AG10803 (cell line): ENCODE measurements around the gene FAM135A.
"Not testable (repeated sequence)": the region's sequence is repeated elsewhere in the genome, so short reads cannot be mapped to it uniquely, and the experiment has no call there.

Experiments
- DNase-seq: peaks from one replicate; pipeline ENCODE4 v3.0.0; 2010; ENCODE audit warnings: low read depth
- H3K4me3 ChIP-seq: 2 replicates; pipeline ENCODE4 v1.5.1; 2011; ENCODE audit warnings: mild to moderate bottlenecking, low read length, control low read depth
- TF ChIP-seq, protein P1 (sequence below): conservative IDR thresholded peaks from 2 replicates; pipeline ENCODE4 v1.5.1; 2011; ENCODE audit warnings: mild to moderate bottlenecking, low read length, control low read depth, inconsistent platforms

FAM135A gene

DNA sequence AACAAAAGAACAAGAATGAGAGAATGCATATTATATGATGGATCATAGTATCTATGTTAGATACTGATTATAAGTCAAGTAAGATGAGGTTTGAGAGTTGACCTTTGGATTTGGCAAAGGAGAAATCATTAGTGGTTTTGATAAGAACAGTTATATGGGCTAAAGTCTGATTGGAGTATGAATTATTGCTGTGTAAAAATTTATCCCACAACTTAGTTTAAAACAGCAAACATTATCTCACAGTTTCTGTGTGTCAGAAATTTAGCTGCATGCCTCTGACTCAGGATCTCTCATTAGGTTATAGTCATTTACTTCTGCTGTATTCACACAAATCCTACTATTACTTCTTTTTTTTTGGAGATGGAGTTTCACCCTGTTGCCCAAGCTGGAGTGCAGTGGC is 56.7 kb downstream of the FAM135A start:
- DNase-seq = no peak

GRCh38 chr6:70470510-70470909 is 57.2 kb downstream of the FAM135A start:
- not testable (repeated sequence) for DNase-seq

More for the DNA sequence above, 56.7 kb downstream of the FAM135A start:
- TF ChIP-seq, protein P1, sequence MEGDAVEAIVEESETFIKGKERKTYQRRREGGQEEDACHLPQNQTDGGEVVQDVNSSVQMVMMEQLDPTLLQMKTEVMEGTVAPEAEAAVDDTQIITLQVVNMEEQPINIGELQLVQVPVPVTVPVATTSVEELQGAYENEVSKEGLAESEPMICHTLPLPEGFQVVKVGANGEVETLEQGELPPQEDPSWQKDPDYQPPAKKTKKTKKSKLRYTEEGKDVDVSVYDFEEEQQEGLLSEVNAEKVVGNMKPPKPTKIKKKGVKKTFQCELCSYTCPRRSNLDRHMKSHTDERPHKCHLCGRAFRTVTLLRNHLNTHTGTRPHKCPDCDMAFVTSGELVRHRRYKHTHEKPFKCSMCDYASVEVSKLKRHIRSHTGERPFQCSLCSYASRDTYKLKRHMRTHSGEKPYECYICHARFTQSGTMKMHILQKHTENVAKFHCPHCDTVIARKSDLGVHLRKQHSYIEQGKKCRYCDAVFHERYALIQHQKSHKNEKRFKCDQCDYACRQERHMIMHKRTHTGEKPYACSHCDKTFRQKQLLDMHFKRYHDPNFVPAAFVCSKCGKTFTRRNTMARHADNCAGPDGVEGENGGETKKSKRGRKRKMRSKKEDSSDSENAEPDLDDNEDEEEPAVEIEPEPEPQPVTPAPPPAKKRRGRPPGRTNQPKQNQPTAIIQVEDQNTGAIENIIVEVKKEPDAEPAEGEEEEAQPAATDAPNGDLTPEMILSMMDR = no peak
- H3K4me3 ChIP-seq = no peak overlapping the region

DNA sequence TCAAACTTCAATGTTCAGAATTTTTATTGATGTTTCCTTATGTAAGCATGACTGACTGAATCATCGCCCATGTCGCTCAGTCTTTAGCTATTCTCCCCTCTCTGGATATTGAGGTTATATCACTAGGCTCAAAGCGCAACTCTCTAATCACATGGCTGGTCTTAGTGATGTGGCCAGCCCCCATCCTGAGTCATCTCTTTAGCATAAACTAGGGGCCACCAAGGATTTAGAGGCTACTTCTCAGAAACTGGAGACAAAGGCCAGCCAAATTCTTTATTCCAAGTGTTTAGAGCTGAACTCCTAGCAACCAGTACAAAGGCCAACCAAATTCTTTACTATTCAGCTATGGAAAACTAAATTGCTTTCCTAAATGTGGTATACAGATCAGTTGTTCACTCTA is 61.4 kb downstream of the FAM135A start:
- DNase-seq = no peak
- H3K4me3 ChIP-seq = no peak overlapping the region
- TF ChIP-seq, protein P1 = no peak

More at GRCh38 chr6:70470510-70470909, 57.2 kb downstream of the FAM135A start:
- H3K4me3 ChIP-seq = not testable (repeated sequence)

- TF ChIP-seq, protein P1 = no peak
- H3K4me3 ChIP-seq = no peak overlapping the region
- peak; percentile 1 for DNase-seq
Observed at GRCh38 chr6:70479236-70479635, 65.9 kb downstream of the FAM135A start.

- H3K4me3 ChIP-seq, DNase-seq: not testable (repeated sequence)
Observed at GRCh38 chr6:70486638-70487037, 73.3 kb downstream of the FAM135A start.

- TF ChIP-seq, protein P1 = no peak
- no peak for DNase-seq
- H3K4me3 ChIP-seq = no peak overlapping the region
Observed at GRCh38 chr6:70489364-70489763, 76.1 kb downstream of the FAM135A start.

DNA sequence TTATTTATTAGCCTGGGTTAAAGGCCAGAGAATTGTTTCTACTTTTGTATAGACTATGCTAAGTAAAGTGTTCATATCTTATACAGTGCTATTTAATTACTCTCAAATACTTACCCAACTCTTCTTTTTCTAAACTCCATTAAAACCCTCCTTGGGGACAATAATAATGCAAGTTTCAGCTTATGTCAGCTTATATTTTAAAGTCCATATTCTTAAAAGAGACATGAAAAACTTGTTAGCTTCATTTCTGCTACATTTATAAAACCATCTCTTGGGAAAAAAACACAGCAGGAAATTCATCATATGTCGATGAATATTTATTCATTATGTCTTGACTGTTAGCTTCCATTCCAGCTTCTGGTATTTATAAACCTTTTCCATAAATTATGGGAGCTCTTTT is 81.5 kb downstream of the FAM135A start:
- TF ChIP-seq, protein P1 = no peak
- H3K4me3 ChIP-seq = no peak overlapping the region
- DNase-seq = no peak

DNA sequence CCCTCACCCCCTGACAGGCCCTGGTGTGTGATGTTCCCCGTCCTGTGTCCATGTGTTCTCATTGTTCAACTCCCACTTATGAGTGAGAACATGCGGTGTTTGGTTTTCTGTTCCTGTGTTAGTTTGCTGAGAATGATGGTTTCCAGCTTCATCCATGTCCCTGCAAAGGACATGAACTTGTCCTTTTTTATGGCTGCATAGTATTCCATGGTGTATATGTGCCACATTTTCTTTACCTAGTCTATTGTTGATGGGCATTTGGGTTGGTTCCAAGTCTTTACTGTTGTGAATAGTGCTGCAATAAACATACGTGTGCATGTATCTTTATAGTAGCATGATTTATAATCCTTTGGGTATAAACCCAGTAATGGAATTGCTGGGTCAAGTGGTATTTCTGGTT is 82.5 kb downstream of the FAM135A start:
- not testable (repeated sequence) for DNase-seq, H3K4me3 ChIP-seq

DNA sequence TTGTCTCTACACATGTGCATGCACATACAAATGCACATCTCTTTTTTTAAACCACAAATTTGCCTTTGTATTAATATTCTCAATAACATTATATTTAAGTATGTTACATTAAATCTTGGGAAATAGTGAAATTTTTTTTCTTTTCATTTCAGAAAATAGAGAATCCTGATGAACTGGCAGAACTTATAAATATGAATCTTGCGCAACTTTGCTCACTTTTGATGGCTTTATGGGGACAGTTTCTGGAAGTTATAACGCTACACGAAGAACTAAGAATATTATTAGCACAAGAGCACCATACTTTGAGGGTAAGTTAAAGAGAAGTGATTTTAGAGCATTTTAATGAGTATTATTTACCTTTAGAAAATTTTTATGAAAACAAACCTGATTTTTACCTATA is 89.2 kb downstream of the FAM135A start:
- TF ChIP-seq, protein P1 = no peak
- no peak overlapping the region for H3K4me3 ChIP-seq
- no peak for DNase-seq
